Measurements from ENCODE around the gene RHBDF1. TPM values are rescaled to one million over a fixed set of nuclear protein-coding genes. Genes with fewer than 3 reads are reported as not detected.

RHBDF1 gene
- total and polyA plus RNA-seq, 10 of the 15 experiments (the other 5 are each of a cell fraction or from before 2014, with no cell fraction given), result 0.04 to 0.85 (median 0.36) TPM; not detected in 3

GRCh38 chr16:76535-77272, 4.3 kb upstream of the RHBDF1 start (continued):
- no peak for TF ChIP-seq BCLAF1 (IDR thresholded peaks at IDR 0.05)

GRCh38 chr16:75580-76501, 3.4 kb upstream of the RHBDF1 start:
- RAD21 ChIA-PET (ENCODE audit: unreplicated experiment), result interaction anchor here (0.9 to 1.0 kb wide), 2 partner anchors 10 to 21 kb away, joined by 4 read pairs; no protein-coding TSS in a partner anchor
- Histone ChIP-seq H3K79me2 (ENCODE audit: control insufficient read depth, insufficient read depth, low read length) (peaks cover 10% of the 10 kb centered on the region), H3K36me3 (ENCODE audit: control insufficient read depth in 2 of 2, insufficient read depth in 2 of 2, low read length in 1 of 2) (no peaks in the 10 kb centered on the region; a peak in 2 of 4 replicates), H3K4me2 (ENCODE audit: control insufficient read depth, insufficient read depth) (no peak overlapping the region), H2AFZ (ENCODE audit: control insufficient read depth, low read depth, low read length) (no peak overlapping the region), H3K9me3 (replicated peaks; ENCODE audit: control insufficient read depth, insufficient read depth, low read length) (no peaks in the 10 kb centered on the region), H3K4me1 (ENCODE audit: control insufficient read depth, insufficient read depth, low read length) (peaks cover 20% of the 10 kb centered on the region), H3K27ac (ENCODE audit: control insufficient read depth, insufficient read depth) (no peak overlapping the region), H3K9ac (ENCODE audit: control insufficient read depth, insufficient read depth, low read length) (peak overlapping the region; percentile 14; the same call in 1 of the 2 replicates), H3K4me3 (no peak overlapping the region), H4K20me1 (ENCODE audit: control insufficient read depth, insufficient read depth) (no peaks in the 10 kb centered on the region; the same call in 1 of the 2 replicates), H3K27me3 (replicated peaks in 1 of 2; ENCODE audit: control insufficient read depth in 2 of 2, insufficient read depth in 2 of 2, low read length in 1 of 2) (peaks cover 4 to 10% of the 10 kb centered on the region in 2 experiments; a peak in 3 of 4 replicates)
- POLR2A ChIA-PET, result interaction anchor here (1.0 to 1.2 kb wide), 3 partner anchors 16 to 21 kb away, joined by 3 read pairs; no protein-coding TSS in a partner anchor
- in situ Hi-C loops (cut with MboI) (no loop called here), intact Hi-C loops (cut with micrococcal nuclease; ENCODE audit: unreplicated experiment) (no loop called here)
- no TSS peak for BruUV-seq (replicated peaks)
- WGBS (ENCODE audit: insufficient coverage, insufficient replicate concordance, low lambda C conversion rate, missing lambda C conversion rate), result 49% methylated on average over 10 of the region's 11 CpGs
- ATAC-seq (no peak), DNase-seq (ENCODE audit: low read depth, low spot score) (no peak), FAIRE-seq (no peak)
- SMC1A ChIA-PET (ENCODE audit: uncharacterized antibody, unreplicated experiment), result interaction anchor here (1.2 kb wide), 1 partner anchor 17 kb away, joined by 3 read pairs; no protein-coding TSS in a partner anchor
- CTCF ChIA-PET, result interaction anchor here (1.6 to 14.2 kb wide), 4 partner anchors 10 to 31 kb away, joined by 4 to 319 read pairs (median 25); no protein-coding TSS in a partner anchor
- TF ChIP-seq ZNF207 (IDR thresholded peaks at IDR 0.05; ENCODE audit: borderline replicate concordance), result no peak
- TF ChIP-seq MEF2A (IDR thresholded peaks at IDR 0.05; ENCODE audit: insufficient read depth, low read depth, low read length), result no peak
- peak in 1 of 2 experiments; percentile 89; a peak in 2 of 4 replicates for TF ChIP-seq CEBPB (IDR thresholded peaks at IDR 0.05; ENCODE audit: borderline replicate concordance in 1 of 2, low read depth in 2 of 2, low read length in 2 of 2)
- 0 out of 2 replicates have a peak, but pooled peaks have one; percentile 20 for TF ChIP-seq EED (IDR thresholded peaks at IDR 0.05; ENCODE audit: low read depth)
- no peak for TF ChIP-seq MYB (IDR thresholded peaks at IDR 0.05; ENCODE audit: borderline replicate concordance, low read depth, low read length)
- TF ChIP-seq CHD1 (IDR thresholded peaks at IDR 0.05; ENCODE audit: low read depth, low read length), result no peak
- TF ChIP-seq RAD21 (IDR thresholded peaks at IDR 0.05; ENCODE audit: insufficient read depth, low read depth, low read length), result no peak
- no peak for TF ChIP-seq ASH2L (IDR thresholded peaks at IDR 0.05; ENCODE audit: borderline replicate concordance, low read depth)
- TF ChIP-seq, protein P1, sequence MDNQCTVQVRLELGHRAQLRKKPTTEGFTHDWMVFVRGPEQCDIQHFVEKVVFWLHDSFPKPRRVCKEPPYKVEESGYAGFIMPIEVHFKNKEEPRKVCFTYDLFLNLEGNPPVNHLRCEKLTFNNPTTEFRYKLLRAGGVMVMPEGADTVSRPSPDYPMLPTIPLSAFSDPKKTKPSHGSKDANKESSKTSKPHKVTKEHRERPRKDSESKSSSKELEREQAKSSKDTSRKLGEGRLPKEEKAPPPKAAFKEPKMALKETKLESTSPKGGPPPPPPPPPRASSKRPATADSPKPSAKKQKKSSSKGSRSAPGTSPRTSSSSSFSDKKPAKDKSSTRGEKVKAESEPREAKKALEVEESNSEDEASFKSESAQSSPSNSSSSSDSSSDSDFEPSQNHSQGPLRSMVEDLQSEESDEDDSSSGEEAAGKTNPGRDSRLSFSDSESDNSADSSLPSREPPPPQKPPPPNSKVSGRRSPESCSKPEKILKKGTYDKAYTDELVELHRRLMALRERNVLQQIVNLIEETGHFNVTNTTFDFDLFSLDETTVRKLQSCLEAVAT (IDR thresholded peaks at IDR 0.05), result no peak
- no peak for TF ChIP-seq ZSCAN29 (IDR thresholded peaks at IDR 0.05)
- TF ChIP-seq CREB1 (IDR thresholded peaks at IDR 0.05; ENCODE audit: low read depth), result no peak
